HepG2 (cell line): ENCODE data around the gene WWP2. TPM values are rescaled to one million over a fixed set of nuclear protein-coding genes. Genes with fewer than 3 reads are reported as not detected.

Experiments
- ARID5B ChIP-seq: IDR thresholded peaks from 2 replicates; pipeline ENCODE4 v1.4.0; 2020; ENCODE audit warnings: mild to moderate bottlenecking, missing genetic modification reagents
- BCLAF1 ChIP-seq: fragments of 450-650 bp; IDR thresholded peaks from 2 replicates; pipeline ENCODE4 v1.6.1; 2017; ENCODE audit warnings: mild to moderate bottlenecking
- BRD4 ChIP-seq: sonication (generic); formaldehyde crosslinking; IDR thresholded peaks from 2 replicates; pipeline ENCODE4 v1.4.0; 2020; ENCODE audit warnings: missing genetic modification reagents
- FOXO1 ChIP-seq: sonication (generic); formaldehyde crosslinking; IDR thresholded peaks from 2 replicates; pipeline ENCODE4 v1.4.0; 2020; ENCODE audit warnings: missing genetic modification reagents
- KAT7 ChIP-seq: IDR thresholded peaks from 2 replicates; pipeline ENCODE4 v1.6.1; 2018; ENCODE audit warnings: borderline replicate concordance, missing compliant biosample characterization
- KDM4B ChIP-seq: sonication (generic); formaldehyde crosslinking; IDR thresholded peaks from 2 replicates; pipeline ENCODE4 v1.4.0; 2020; ENCODE audit warnings: missing genetic modification reagents
- SMAD1 ChIP-seq: sonication (generic); formaldehyde crosslinking; IDR thresholded peaks from 2 replicates; pipeline ENCODE4 v1.4.0; 2020; ENCODE audit warnings: missing genetic modification reagents, low read depth, mild to moderate bottlenecking, borderline replicate concordance
- SMYD3 ChIP-seq: sonication (generic); formaldehyde crosslinking; IDR thresholded peaks from 2 replicates; pipeline ENCODE4 v1.8.1; 2023; ENCODE audit warnings: mild to moderate bottlenecking, missing genetic modification reagents
- TCF7L2 ChIP-seq: IDR thresholded peaks from 2 replicates; pipeline ENCODE4 v1.6.1; 2011; ENCODE audit warnings: mild to moderate bottlenecking, low read depth, low read length, moderate library complexity
- ZFP36L1 ChIP-seq: sonication (generic); formaldehyde crosslinking; IDR thresholded peaks from 2 replicates; pipeline ENCODE4 v1.8.0; 2022; ENCODE audit warnings: mild to moderate bottlenecking, missing genetic modification reagents, moderate library complexity
- ZNF12 ChIP-seq: sonication (generic); formaldehyde crosslinking; IDR thresholded peaks from 2 replicates; pipeline ENCODE4 v1.5.0; 2020; ENCODE audit warnings: missing genetic modification reagents
- ZNF513 ChIP-seq: sonication (generic); formaldehyde crosslinking; conservative IDR thresholded peaks from 2 replicates; pipeline ENCODE4 v1.5.0; 2020; ENCODE audit warnings: missing genetic modification reagents
- ZNF550 ChIP-seq: sonication (generic); formaldehyde crosslinking; IDR thresholded peaks from 2 replicates; pipeline ENCODE4 v1.4.0; 2020; ENCODE audit warnings: mild to moderate bottlenecking, missing genetic modification reagents, borderline replicate concordance
- ZNF556 ChIP-seq: sonication (generic); formaldehyde crosslinking; IDR thresholded peaks from 2 replicates; pipeline ENCODE4 v1.4.0; 2020; ENCODE audit warnings: mild to moderate bottlenecking, missing genetic modification reagents, borderline replicate concordance
- ZNF558 ChIP-seq: sonication (generic); formaldehyde crosslinking; IDR thresholded peaks from 2 replicates; pipeline ENCODE4 v1.9.0; 2022; ENCODE audit warnings: mild to moderate bottlenecking, missing genetic modification reagents, borderline replicate concordance
- ZNF644 ChIP-seq: IDR thresholded peaks from 2 replicates; pipeline ENCODE4 v1.6.1; 2016; ENCODE audit warnings: low read depth
- ZNF891 ChIP-seq: sonication (generic); formaldehyde crosslinking; IDR thresholded peaks from 2 replicates; pipeline ENCODE4 v1.5.0; 2020; ENCODE audit warnings: mild to moderate bottlenecking, missing genetic modification reagents
- polyA plus RNA-seq, 8 experiments: library from polyadenylated mRNA; depleted of rRNA in 3 of 8; stranded (reverse) in 7 of 8; unstranded in 1 of 8; fragments of >200 nt; fragmentation: Illumina TruSeq in 4 of 8; extraction: Trizol in 4 of 8; gene quantifications; 2 replicates each; pipeline versions ENCODE4 v1.2.1 to v1.2.3, GENCODE V29; 2011 to 2016; ENCODE audit warnings: low read depth in 4 of 8, missing spikeins in 1 of 8, mixed read lengths in 1 of 8; ENCODE audit not compliant: insufficient read depth in 1 of 8
- total RNA-seq, 5 experiments: library from RNA; depleted of rRNA; stranded (reverse); fragments of >200 nt; fragmentation: Illumina TruSeq; extraction: Trizol; gene quantifications; 2 replicates each; pipeline ENCODE4 v1.2.3, GENCODE V29; 2016; ENCODE audit warnings: low read depth in 1 of 5

WWP2 gene
- total and polyA plus RNA-seq, 2 of the 13 experiments (the other 11 are each of a cell fraction or from before 2014, with no cell fraction given) = 11.4 to 28.2 TPM

GRCh38 chr16:69761983-69762813, at the start of gene WWP2 (continued):
- no peak; the same call in 1 of the 2 replicates for TF ChIP-seq ZNF556
- TF ChIP-seq ZNF558 (CRISPR knock-in tag) = peak; percentile 43; the same call in 1 of the 2 replicates
- TF ChIP-seq ZFP36L1 (CRISPR knock-in tag) = no peak; the same call in 1 of the 2 replicates
- TF ChIP-seq BCLAF1 = no peak
- TF ChIP-seq ZNF891 = peak; percentile 91
- 0 out of 2 replicates have a peak, but pooled peaks have one; percentile 45 for TF ChIP-seq KAT7
- peak; percentile 37; the same call in 1 of the 2 replicates for TF ChIP-seq BRD4 (CRISPR knock-in tag)
- TF ChIP-seq TCF7L2 = no peak
- no peak for TF ChIP-seq ZNF513 (CRISPR knock-in tag)
- TF ChIP-seq ZNF12 (CRISPR knock-in tag) = no peak; the same call in 1 of the 2 replicates
- TF ChIP-seq FOXO1 = no peak; the same call in 1 of the 2 replicates
- TF ChIP-seq ZNF550 (CRISPR knock-in tag) = no peak
- TF ChIP-seq ZNF644 (CRISPR knock-in tag) = 0 out of 2 replicates have a peak, but pooled peaks have one; percentile 15
- 0 out of 2 replicates have a peak, but pooled peaks have one; percentile 32 for TF ChIP-seq SMYD3 (CRISPR knock-in tag)
- TF ChIP-seq ARID5B (CRISPR knock-in tag) = peak; percentile 56
- TF ChIP-seq KDM4B (CRISPR knock-in tag) = no peak
- no peak; the same call in 1 of the 2 replicates for TF ChIP-seq SMAD1 (CRISPR knock-in tag)
